Urinary bladder (tissue), 4 donors: ENCODE data around the gene SLC9C2. TPM values are rescaled to one million over a fixed set of nuclear protein-coding genes. Genes with fewer than 3 reads are reported as not detected.

Source experiments
- DNase-seq: peaks from one replicate; pipeline ENCODE4 v3.0.0-alpha.2; 2015; ENCODE audit errors: extremely low spot score
- H3K27ac ChIP-seq: one replicate; pipeline ENCODE4 v1.5.1; 2013; ENCODE audit warnings: low read depth, mild to moderate bottlenecking, moderate library complexity
- H3K36me3 ChIP-seq: one replicate; pipeline ENCODE4 v1.6.1; 2013; ENCODE audit warnings: mild to moderate bottlenecking, moderate library complexity; ENCODE audit not compliant: insufficient read depth
- H3K4me1 ChIP-seq: one replicate; pipeline ENCODE4 v1.6.1; 2013; ENCODE audit warnings: mild to moderate bottlenecking, moderate library complexity; ENCODE audit not compliant: insufficient read depth
- H3K4me3 ChIP-seq: one replicate; pipeline ENCODE4 v1.5.1; 2013; ENCODE audit warnings: low read depth, low read length
- WGBS: extraction: QIAGEN DNeasy Blood & Tissue Kit; methylation state at CpG from one replicate; pipeline ENCODE4 v1.1.7; 2013; 5-methylcytosine and 5-hydroxymethylcytosine counted together
- polyA plus RNA-seq: library from polyadenylated mRNA; stranded (reverse); fragments of 200-250 nt; gene quantifications from one replicate; pipeline ENCODE4 v1.2.3, GENCODE V29; 2013
- total RNA-seq: library from RNA; depleted of rRNA; stranded (reverse); fragments of >200 nt; gene quantifications from one replicate; pipeline ENCODE4 v1.2.3, GENCODE V29; 2014
- donor health status: healthy with polysubstance abuse.
- donor health status: healthy.

SLC9C2 gene
- total and polyA plus RNA-seq, 2 donors: not detected

GRCh38 chr1:173459885-173460284, 143.0 kb downstream of the SLC9C2 start:
- no peak for DNase-seq
- H3K4me3 ChIP-seq: no peak overlapping the region
- no peak overlapping the region for H3K27ac ChIP-seq
- no peaks in the 10 kb centered on the region for H3K4me1 ChIP-seq
- peaks cover 5% of the 10 kb centered on the region for H3K36me3 ChIP-seq
- 87% methylated on average over 4 of the region's 4 CpGs for WGBS

GRCh38 chr1:173454966-173455524, 147.8 kb downstream of the SLC9C2 start:
- no peaks in the 10 kb centered on the region for H3K36me3 ChIP-seq
- 80% methylated on average over 4 of the region's 4 CpGs for WGBS
- no peak overlapping the region for H3K4me3 ChIP-seq
- no peaks in the 10 kb centered on the region for H3K4me1 ChIP-seq
- no peak for DNase-seq
- H3K27ac ChIP-seq: no peak overlapping the region

GRCh38 chr1:173453982-173454381, 148.9 kb downstream of the SLC9C2 start:
- DNase-seq: no peak
- H3K4me3 ChIP-seq: no peak overlapping the region
- no peaks in the 10 kb centered on the region for H3K4me1 ChIP-seq
- H3K27ac ChIP-seq: no peak overlapping the region
- no peaks in the 10 kb centered on the region for H3K36me3 ChIP-seq

- DNase-seq: no peak
- Histone ChIP-seq H3K4me1 (no peaks in the 10 kb centered on the region), H3K36me3 (no peaks in the 10 kb centered on the region), H3K27ac (no peak overlapping the region), H3K4me3 (no peak overlapping the region)
- WGBS: 35% methylated on average over 2 of the region's 2 CpGs
Measured at GRCh38 chr1:173451981-173452380, 150.9 kb downstream of the SLC9C2 start.

Other genes starting within 250 kb of the SLC9C2 start
- 141 TPM for gene PRDX6, start 125.7 kb downstream of the SLC9C2 start, total RNA-seq
- 216 TPM for gene PRDX6, start 125.7 kb downstream of the SLC9C2 start, polyA plus RNA-seq
- not detected for gene TEX50, start 32.3 kb upstream of the SLC9C2 start, total RNA-seq
- not detected for gene TEX50, start 32.3 kb upstream of the SLC9C2 start, polyA plus RNA-seq
- gene ANKRD45, start 66.8 kb upstream of the SLC9C2 start, total RNA-seq: 0.63 TPM
- 0.32 TPM for gene ANKRD45, start 66.8 kb upstream of the SLC9C2 start, polyA plus RNA-seq
- gene KLHL20, start 111.9 kb upstream of the SLC9C2 start, total RNA-seq: 45.1 TPM
- gene KLHL20, start 111.9 kb upstream of the SLC9C2 start, polyA plus RNA-seq: 22.5 TPM
- gene DARS2, start 221.6 kb upstream of the SLC9C2 start, total RNA-seq: 17.0 TPM
- 6.5 TPM for gene DARS2, start 221.6 kb upstream of the SLC9C2 start, polyA plus RNA-seq
- gene CENPL, start 221.8 kb upstream of the SLC9C2 start, total RNA-seq: 26.3 TPM
- gene CENPL, start 221.8 kb upstream of the SLC9C2 start, polyA plus RNA-seq: 3.7 TPM